ENCODE results near the gene RNF207.

GRCh38 chr1:6233376-6233775 is 27.5 kb downstream of the RNF207 start:
- TF ChIP-seq SUZ12 (IDR thresholded peaks at IDR 0.05; ENCODE audit: extremely low read depth, insufficient read depth, insufficient read length) (no peak), ZNF274 (IDR thresholded peaks at IDR 0.05; ENCODE audit: low read depth, low read length) (no peak), YY1 (IDR thresholded peaks at IDR 0.05; ENCODE audit: insufficient read depth, insufficient read length) (no peak)

Measured in NT2/D1 (cell line).